Duodenal mucosa (tissue), 2 donors: ENCODE measurements around the gene SLC66A2.

Source experiments
- H3K27ac ChIP-seq: one replicate; pipeline ENCODE4 v1.7.0; 2013; ENCODE audit warnings: low read depth, low read length
- H3K27me3 ChIP-seq, 2 donors: one replicate each; pipeline ENCODE4 v1.7.0; 2013; ENCODE audit warnings: low read length in 2 of 2, control low read depth in 1 of 2; ENCODE audit not compliant: insufficient read depth in 2 of 2, control insufficient read depth in 1 of 2
- H3K36me3 ChIP-seq, 2 donors: one replicate each; pipeline ENCODE4 v1.7.0; 2013; ENCODE audit warnings: low read length in 2 of 2, control low read depth in 1 of 2; ENCODE audit not compliant: insufficient read depth in 2 of 2, control insufficient read depth in 1 of 2
- H3K4me1 ChIP-seq, 2 donors: one replicate each; pipeline ENCODE4 v1.7.0; 2013; ENCODE audit warnings: low read length in 2 of 2, control low read depth in 1 of 2; ENCODE audit not compliant: insufficient read depth in 2 of 2, control insufficient read depth in 1 of 2
- H3K4me3 ChIP-seq, 2 donors: one replicate each; pipeline ENCODE4 v1.7.0; 2013; ENCODE audit warnings: low read length in 2 of 2, low read depth in 1 of 2
- H3K9ac ChIP-seq, 2 donors: one replicate each; pipeline ENCODE4 v1.7.0; 2013; ENCODE audit warnings: low read length in 2 of 2, low read depth in 1 of 2
- H3K9me3 ChIP-seq, 2 donors: one replicate each; pipeline ENCODE4 v1.7.0; 2013; ENCODE audit warnings: low read length in 2 of 2, control low read depth in 1 of 2; ENCODE audit not compliant: control insufficient read depth in 1 of 2

SLC66A2 gene

GRCh38 chr18:79971986-79972385 is 20.5 kb upstream of the SLC66A2 start:
- Histone ChIP-seq H3K27ac (no peak overlapping the region), H3K4me1 (no peaks in the 10 kb centered on the region), H3K4me3 (no peak overlapping the region), H3K27me3 (no peaks in the 10 kb centered on the region), H3K36me3 (peaks cover 28 to 61% of the 10 kb centered on the region in 2 donors), H3K9ac (no peak overlapping the region), H3K9me3 (no peaks in the 10 kb centered on the region)

GRCh38 chr18:79971211-79971952 is 19.9 kb upstream of the SLC66A2 start:
- Histone ChIP-seq H3K36me3 (peaks cover 28 to 60% of the 10 kb centered on the region in 2 donors), H3K9ac (no peak overlapping the region), H3K4me1 (no peaks in the 10 kb centered on the region), H3K27ac (no peak overlapping the region), H3K4me3 (no peak overlapping the region), H3K27me3 (no peaks in the 10 kb centered on the region), H3K9me3 (no peaks in the 10 kb centered on the region)

GRCh38 chr18:79970419-79971133 is 19.1 kb upstream of the SLC66A2 start:
- no peak overlapping the region for H3K9ac ChIP-seq
- no peak overlapping the region for H3K4me3 ChIP-seq
- H3K27ac ChIP-seq, result no peak overlapping the region
- peaks cover 28 to 52% of the 10 kb centered on the region in 2 donors for H3K36me3 ChIP-seq
- no peaks in the 10 kb centered on the region for H3K27me3 ChIP-seq
- peaks cover 1% of the 10 kb centered on the region in 2 donors for H3K4me1 ChIP-seq
- H3K9me3 ChIP-seq, result no peaks in the 10 kb centered on the region

GRCh38 chr18:79965119-79965902 is 13.9 kb upstream of the SLC66A2 start:
- Histone ChIP-seq H3K9me3 (no peaks in the 10 kb centered on the region), H3K27ac (peak overlapping the region; percentile 81), H3K36me3 (peaks cover 6 to 7% of the 10 kb centered on the region in 2 donors), H3K4me3 (peak overlapping the region; percentile 50 to 76), H3K27me3 (no peaks in the 10 kb centered on the region), H3K4me1 (peaks cover 15 to 27% of the 10 kb centered on the region in 2 donors), H3K9ac (peak overlapping the region; percentile 38 to 72)

- Histone ChIP-seq H3K4me3 (peak within 1 kb of the TSS; percentile 50 to 76), H3K27ac (peak within 1 kb of the TSS; percentile 81), H3K9me3 (no peaks in the 10 kb centered on the region), H3K4me1 (peaks cover 23 to 34% of the 10 kb centered on the region in 2 donors), H3K9ac (peak within 1 kb of the TSS; percentile 38 to 72), H3K36me3 (peaks cover 3 to 6% of the 10 kb centered on the region in 2 donors), H3K27me3 (no peaks in the 10 kb centered on the region)
Measured at GRCh38 chr18:79964330-79965118, 13.1 kb upstream of the SLC66A2 start, which contains the start of gene HSBP1L1. HSBP1L1 (plus strand) TSS chr18:79964643; CDS start chr18:79964736, 93 bp downstream.

- H3K36me3 ChIP-seq, result peaks cover 0 to 6% of the 10 kb centered on the region in 2 donors
- H3K4me1 ChIP-seq, result peaks cover 24 to 36% of the 10 kb centered on the region in 2 donors
- no peaks in the 10 kb centered on the region for H3K27me3 ChIP-seq
- no peak overlapping the region for H3K27ac ChIP-seq
- H3K4me3 ChIP-seq, result peak overlapping the region; percentile 50 to 76
- H3K9me3 ChIP-seq, result no peaks in the 10 kb centered on the region
- peak overlapping the region; percentile 38 to 72 for H3K9ac ChIP-seq
Measured at GRCh38 chr18:79963658-79964329, 12.3 kb upstream of the SLC66A2 start.

GRCh38 chr18:79962835-79963657 is 11.6 kb upstream of the SLC66A2 start:
- Histone ChIP-seq H3K4me3 (no peak overlapping the region), H3K27me3 (no peaks in the 10 kb centered on the region), H3K4me1 (peaks cover 24 to 36% of the 10 kb centered on the region in 2 donors), H3K9ac (no peak overlapping the region), H3K36me3 (peaks cover 0 to 4% of the 10 kb centered on the region in 2 donors), H3K9me3 (no peaks in the 10 kb centered on the region), H3K27ac (no peak overlapping the region)

- Histone ChIP-seq H3K4me1 (peaks cover 24 to 36% of the 10 kb centered on the region in 2 donors), H3K4me3 (no peak overlapping the region), H3K27me3 (no peaks in the 10 kb centered on the region), H3K9ac (no peak overlapping the region), H3K9me3 (no peaks in the 10 kb centered on the region), H3K27ac (no peak overlapping the region), H3K36me3 (no peaks in the 10 kb centered on the region)
Measured at GRCh38 chr18:79962311-79962710, 10.9 kb upstream of the SLC66A2 start.
